SU-DHL-6 (cell line): ENCODE results near the gene SNRNP35.

Experiments
- CTCF ChIP-seq: fragments of 200-600 bp; sonication (generic); IDR thresholded peaks from one replicate; pipeline ENCODE4 v1.5.1; 2017; ENCODE audit warnings: antibody characterized with exemption, mild to moderate bottlenecking, low read length, moderate library complexity; ENCODE audit not compliant: insufficient read depth, poor library complexity, severe bottlenecking
- EZH2phosphoT487 ChIP-seq: fragments of 200-600 bp; sonication (generic), shearing (Covaris generic); conservative IDR thresholded peaks from 2 replicates; pipeline ENCODE4 v1.6.1; 2018; ENCODE audit warnings: mild to moderate bottlenecking, antibody characterized with exemption, low read length, moderate library complexity, mixed read lengths

GRCh38 chr12:123516216-123516780, 58.4 kb downstream of the SNRNP35 start:
- TF ChIP-seq CTCF (no peak), EZH2phosphoT487 (no peak)
